ENCODE measurements around the gene VSNL1. TPM values are rescaled to one million over a fixed set of nuclear protein-coding genes. Genes with fewer than 3 reads are reported as not detected.

The VSNL1 gene
- total and polyA plus RNA-seq, 9 donors = 2.3 to 10.0 (median 4.9) TPM

DNA sequence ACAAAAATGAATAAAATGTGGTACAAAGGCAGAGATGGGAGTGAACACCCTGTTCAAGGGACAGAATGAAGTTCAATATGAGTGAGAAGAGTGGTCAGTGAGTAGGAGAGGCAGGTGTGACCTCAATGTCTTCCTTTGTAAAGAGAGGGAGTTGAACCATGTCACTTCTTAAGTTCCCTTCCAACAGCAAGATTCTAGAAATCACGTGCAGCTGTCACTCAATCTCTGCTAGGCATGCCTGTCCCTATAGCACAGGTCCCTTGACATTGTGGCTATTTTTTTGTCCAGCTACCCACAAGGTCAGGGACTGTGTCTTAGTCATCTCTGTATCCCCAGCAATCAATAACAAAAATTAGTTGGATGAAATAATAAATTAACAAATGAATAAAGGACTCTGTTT is 66.9 kb downstream of the VSNL1 start:
- Histone ChIP-seq H3K27me3 (ENCODE audit: control insufficient read depth, insufficient read depth, low read length) (no peaks in the 10 kb centered on the region), H3K9me3 (replicated peaks; ENCODE audit: control insufficient read depth, low read depth, low read length) (no peaks in the 10 kb centered on the region), H3K36me3 (ENCODE audit: control insufficient read depth, insufficient read depth, low read length) (no peaks in the 10 kb centered on the region), H3K4me1 (ENCODE audit: control insufficient read depth, insufficient read depth, low read length) (no peaks in the 10 kb centered on the region), H3K4me3 (ENCODE audit: low read length) (no peak overlapping the region), H3K27ac (ENCODE audit: low read length) (no peak overlapping the region)
- no CpG with 5 or more reads among the region's 1 CpG for WGBS (ENCODE audit: insufficient coverage)
- no peak for DNase-seq

DNA sequence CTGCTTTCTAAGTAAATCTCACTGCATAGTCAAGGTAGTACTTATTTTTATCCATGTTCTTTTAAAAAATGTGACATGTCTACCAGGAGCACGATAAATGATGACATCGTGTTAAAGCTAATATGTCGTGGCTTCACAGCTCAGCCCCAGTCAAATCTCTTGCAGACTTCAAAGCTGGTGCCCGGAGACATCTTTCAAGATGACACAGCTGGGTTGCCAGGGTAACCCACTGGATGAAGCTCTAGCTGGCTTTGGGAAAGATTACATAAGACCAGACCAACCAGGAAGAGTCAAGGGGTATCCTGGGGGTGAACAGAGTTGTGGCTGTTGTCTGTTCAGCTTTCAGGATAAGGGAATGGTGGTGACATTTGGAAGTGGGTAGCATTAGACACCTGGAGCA is 67.8 kb downstream of the VSNL1 start:
- Histone ChIP-seq H3K36me3 (ENCODE audit: control insufficient read depth, insufficient read depth, low read length) (no peaks in the 10 kb centered on the region), H3K27ac (ENCODE audit: low read length) (no peak overlapping the region), H3K4me3 (ENCODE audit: low read length) (no peak overlapping the region), H3K9me3 (replicated peaks; ENCODE audit: control insufficient read depth, low read depth, low read length) (no peaks in the 10 kb centered on the region), H3K4me1 (ENCODE audit: control insufficient read depth, insufficient read depth, low read length) (no peaks in the 10 kb centered on the region), H3K27me3 (ENCODE audit: control insufficient read depth, insufficient read depth, low read length) (no peaks in the 10 kb centered on the region)
- 74% methylated on average over 3 of the region's 4 CpGs for WGBS (ENCODE audit: insufficient coverage)
- no peak for DNase-seq

DNA sequence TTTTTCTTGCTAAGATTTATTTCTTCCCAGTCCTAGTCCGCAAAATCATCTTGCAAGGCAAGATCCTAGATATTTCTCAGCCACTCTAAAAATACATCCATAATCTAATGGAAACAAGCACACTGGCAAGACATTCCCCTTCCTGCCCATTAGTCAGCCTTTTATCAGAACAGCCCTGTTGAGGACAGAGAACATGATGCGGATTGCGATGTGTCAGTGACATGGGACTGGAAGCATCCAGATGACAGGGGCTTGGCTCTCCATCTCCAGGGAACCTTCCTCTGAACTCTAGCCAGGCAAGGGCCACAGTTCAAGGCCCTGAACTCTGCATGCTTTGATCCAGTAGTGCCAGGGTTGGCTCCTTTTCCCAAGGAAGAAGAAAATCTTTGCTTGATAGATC is 70.0 kb downstream of the VSNL1 start:
- Histone ChIP-seq H3K27me3 (ENCODE audit: control insufficient read depth, insufficient read depth, low read length) (no peaks in the 10 kb centered on the region), H3K4me3 (ENCODE audit: low read length) (no peak overlapping the region), H3K4me1 (ENCODE audit: control insufficient read depth, insufficient read depth, low read length) (no peaks in the 10 kb centered on the region), H3K9me3 (replicated peaks; ENCODE audit: control insufficient read depth, low read depth, low read length) (no peaks in the 10 kb centered on the region), H3K27ac (ENCODE audit: low read length) (no peak overlapping the region), H3K36me3 (ENCODE audit: control insufficient read depth, insufficient read depth, low read length) (no peaks in the 10 kb centered on the region)
- 92% methylated on average over 2 of the region's 3 CpGs for WGBS (ENCODE audit: insufficient coverage)
- DNase-seq = no peak

DNA sequence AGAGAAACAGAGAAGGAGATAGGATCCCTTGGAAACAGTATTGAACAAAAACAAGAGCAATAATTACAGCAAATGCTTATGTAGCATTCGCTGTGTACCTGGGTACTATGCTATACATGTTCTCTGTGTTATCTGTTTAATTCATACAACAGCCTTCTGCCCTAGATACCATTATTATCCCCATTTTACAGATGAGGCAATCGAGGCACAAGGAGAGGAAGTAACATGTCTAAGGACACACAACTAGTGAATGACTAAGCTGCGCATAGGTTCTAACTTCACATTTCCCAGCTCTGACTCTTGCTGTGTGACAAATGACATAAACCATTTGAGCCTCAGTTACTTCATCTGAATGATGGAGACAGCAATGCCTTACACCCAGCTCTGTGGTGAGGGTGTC is 70.5 kb downstream of the VSNL1 start:
- H3K36me3 ChIP-seq (ENCODE audit: control insufficient read depth, insufficient read depth, low read length) = no peaks in the 10 kb centered on the region
- no peaks in the 10 kb centered on the region for H3K27me3 ChIP-seq (ENCODE audit: control insufficient read depth, insufficient read depth, low read length)
- no peaks in the 10 kb centered on the region for H3K9me3 ChIP-seq (replicated peaks; ENCODE audit: control insufficient read depth, low read depth, low read length)
- no peak for DNase-seq
- no peaks in the 10 kb centered on the region for H3K4me1 ChIP-seq (ENCODE audit: control insufficient read depth, insufficient read depth, low read length)
- no peak overlapping the region for H3K27ac ChIP-seq (ENCODE audit: low read length)
- WGBS (ENCODE audit: insufficient coverage) = 83% methylated on average over 1 of the region's 3 CpGs
- H3K4me3 ChIP-seq (ENCODE audit: low read length) = no peak overlapping the region

DNA sequence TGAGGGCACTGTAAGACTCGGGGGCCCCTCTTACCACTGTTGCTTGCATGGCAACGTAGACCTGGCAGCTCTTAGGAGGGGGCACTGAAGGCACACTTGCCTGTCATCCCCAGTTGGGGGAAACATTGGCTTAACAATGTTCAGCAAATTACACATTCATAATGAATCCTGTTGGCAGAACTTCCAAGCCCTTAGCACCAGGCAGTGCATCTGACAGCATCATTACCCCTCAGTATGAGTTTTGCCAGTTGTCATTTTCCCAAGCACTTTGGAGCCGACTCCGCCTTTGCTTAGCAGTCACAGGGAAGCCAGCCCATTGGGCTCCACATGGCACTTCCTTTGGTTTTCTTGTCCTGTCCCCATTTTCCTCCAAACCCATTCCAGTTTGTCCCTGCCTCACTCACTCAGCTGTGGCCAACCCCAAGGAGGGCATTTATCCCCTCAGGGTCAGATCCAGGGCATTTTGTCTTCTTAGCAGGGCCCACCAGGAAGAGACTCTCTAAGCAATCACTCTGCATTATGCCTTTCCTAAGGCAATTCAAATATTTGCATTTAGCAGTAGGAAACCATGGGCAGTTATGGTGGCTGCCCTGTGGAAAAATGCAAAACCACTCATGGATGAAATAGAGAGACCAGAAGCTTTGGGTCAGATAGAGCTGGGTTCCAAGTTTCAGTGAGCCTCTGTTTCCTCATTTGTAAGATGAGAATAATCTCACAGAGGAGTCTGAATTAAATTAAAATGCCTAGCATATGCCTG is 73.9 kb downstream of the VSNL1 start:
- Histone ChIP-seq H3K9me3 (replicated peaks; ENCODE audit: control insufficient read depth, low read depth, low read length) (no peaks in the 10 kb centered on the region), H3K27ac (ENCODE audit: low read length) (no peak overlapping the region), H3K36me3 (ENCODE audit: control insufficient read depth, insufficient read depth, low read length) (no peaks in the 10 kb centered on the region), H3K4me1 (ENCODE audit: control insufficient read depth, insufficient read depth, low read length) (no peaks in the 10 kb centered on the region), H3K27me3 (ENCODE audit: control insufficient read depth, insufficient read depth, low read length) (no peaks in the 10 kb centered on the region), H3K4me3 (ENCODE audit: low read length) (no peak overlapping the region)
- 90% methylated on average over 4 of the region's 4 CpGs for WGBS (ENCODE audit: insufficient coverage)
- no peak for DNase-seq

DNA sequence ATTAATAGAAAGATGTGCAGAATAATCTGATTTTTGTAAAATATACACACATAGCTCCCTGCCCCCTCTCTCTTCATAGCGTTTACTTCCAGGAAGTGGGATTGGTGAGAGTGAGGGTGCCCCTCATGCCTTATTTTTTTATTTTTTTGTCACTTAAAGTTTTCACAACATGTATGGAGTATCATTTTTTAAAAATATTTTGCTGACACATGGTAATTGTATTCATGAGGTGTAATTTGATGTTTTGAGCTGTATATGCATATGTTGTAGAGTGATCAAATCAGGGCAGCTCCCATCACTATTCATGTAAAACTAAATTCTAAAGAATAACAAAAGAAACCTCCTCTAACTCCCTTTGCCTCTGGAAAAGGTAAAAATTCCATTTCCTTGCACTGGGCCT is 74.7 kb downstream of the VSNL1 start:
- WGBS (ENCODE audit: insufficient coverage) = no CpG with 5 or more reads among the region's 1 CpG
- no peaks in the 10 kb centered on the region for H3K36me3 ChIP-seq (ENCODE audit: control insufficient read depth, insufficient read depth, low read length)
- no peak overlapping the region for H3K4me3 ChIP-seq (ENCODE audit: low read length)
- H3K27me3 ChIP-seq (ENCODE audit: control insufficient read depth, insufficient read depth, low read length) = no peaks in the 10 kb centered on the region
- no peak for DNase-seq
- H3K9me3 ChIP-seq (replicated peaks; ENCODE audit: control insufficient read depth, low read depth, low read length) = no peaks in the 10 kb centered on the region
- no peaks in the 10 kb centered on the region for H3K4me1 ChIP-seq (ENCODE audit: control insufficient read depth, insufficient read depth, low read length)
- no peak overlapping the region for H3K27ac ChIP-seq (ENCODE audit: low read length)

DNA sequence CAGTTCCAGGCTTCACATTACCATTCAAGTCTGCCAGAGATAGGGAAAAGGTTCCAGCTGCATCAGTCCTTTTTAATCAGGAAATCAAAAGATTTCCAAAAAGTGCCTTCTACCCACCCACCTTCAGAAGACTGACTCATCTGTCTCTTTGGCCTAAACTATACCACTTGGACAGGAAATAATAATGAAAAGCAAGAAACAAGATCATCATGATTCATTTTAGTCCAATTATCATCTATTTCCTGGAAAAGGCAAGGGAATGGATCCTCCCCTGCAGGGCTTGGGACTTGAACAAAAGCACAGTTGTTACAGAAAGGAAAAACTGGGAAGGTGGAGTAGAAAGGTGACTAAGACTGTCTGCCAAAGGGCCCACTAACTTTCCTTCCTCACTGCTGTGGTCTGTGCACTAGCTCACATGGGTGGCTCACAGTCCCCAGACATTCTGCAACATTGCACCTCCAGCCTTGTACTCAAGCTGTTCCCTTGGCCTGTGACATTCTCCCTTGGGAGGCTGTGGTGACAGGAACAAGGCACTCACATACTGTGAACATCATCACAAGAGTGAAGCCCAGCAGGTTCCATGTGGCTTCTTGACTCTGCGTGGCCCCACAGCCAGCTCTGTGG is 75.3 kb downstream of the VSNL1 start:
- DNase-seq = peak; percentile 59
- no peaks in the 10 kb centered on the region for H3K27me3 ChIP-seq (ENCODE audit: control insufficient read depth, insufficient read depth, low read length)
- no CpG with 5 or more reads among the region's 1 CpG for WGBS (ENCODE audit: insufficient coverage)

DNA sequence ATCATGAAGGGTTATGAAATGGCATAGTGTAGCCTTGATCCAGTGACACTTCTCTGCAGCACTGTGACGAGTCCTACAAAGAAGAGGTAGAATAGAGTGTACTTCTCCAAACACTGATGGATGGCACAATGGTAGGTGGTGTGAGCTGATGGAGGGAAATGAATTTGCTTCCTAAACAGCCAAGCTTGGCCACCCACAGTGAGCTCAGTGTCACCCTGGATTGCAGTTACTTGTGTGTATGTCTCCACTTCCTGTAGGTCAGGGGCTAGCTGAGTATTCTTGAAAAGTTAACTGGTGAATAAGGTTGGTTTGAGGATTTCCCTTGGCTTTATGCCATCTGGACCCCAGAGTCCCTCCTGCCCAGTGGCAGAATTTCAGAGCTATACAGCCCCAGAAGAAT is 75.9 kb downstream of the VSNL1 start:
- no peaks in the 10 kb centered on the region for H3K27me3 ChIP-seq (ENCODE audit: control insufficient read depth, insufficient read depth, low read length)
- no peak for DNase-seq
- no peak overlapping the region for H3K4me3 ChIP-seq (ENCODE audit: low read length)
- H3K4me1 ChIP-seq (ENCODE audit: control insufficient read depth, insufficient read depth, low read length) = no peaks in the 10 kb centered on the region
- H3K36me3 ChIP-seq (ENCODE audit: control insufficient read depth, insufficient read depth, low read length) = no peaks in the 10 kb centered on the region
- no peaks in the 10 kb centered on the region for H3K9me3 ChIP-seq (replicated peaks; ENCODE audit: control insufficient read depth, low read depth, low read length)
- no peak overlapping the region for H3K27ac ChIP-seq (ENCODE audit: low read length)
- 83% methylated on average over 1 of the region's 1 CpG for WGBS (ENCODE audit: insufficient coverage)

More for the DNA sequence above, 75.3 kb downstream of the VSNL1 start:
- Histone ChIP-seq H3K36me3 (ENCODE audit: control insufficient read depth, insufficient read depth, low read length) (no peaks in the 10 kb centered on the region), H3K4me3 (ENCODE audit: low read length) (no peak overlapping the region), H3K27ac (ENCODE audit: low read length) (no peak overlapping the region), H3K9me3 (replicated peaks; ENCODE audit: control insufficient read depth, low read depth, low read length) (no peaks in the 10 kb centered on the region), H3K4me1 (ENCODE audit: control insufficient read depth, insufficient read depth, low read length) (no peaks in the 10 kb centered on the region)

DNA sequence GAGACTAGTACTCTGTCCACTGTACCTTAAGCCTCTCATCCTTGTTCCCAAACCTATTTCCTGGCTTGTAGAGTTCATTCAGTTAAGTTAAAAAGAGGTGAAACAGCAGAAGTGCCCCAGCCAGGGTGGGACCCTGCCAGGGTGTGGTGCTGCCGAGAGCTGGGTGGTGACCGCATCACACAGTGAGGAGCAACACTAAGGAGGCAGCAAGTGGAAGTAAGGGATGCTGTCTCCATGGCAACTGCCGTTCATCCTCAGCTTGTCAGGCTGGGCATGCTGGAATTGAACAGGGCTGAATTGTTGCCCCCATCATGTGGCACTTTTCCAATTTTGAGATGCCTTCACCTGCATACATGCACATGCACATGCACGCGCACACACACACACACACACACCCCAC is 77.0 kb downstream of the VSNL1 start:
- Histone ChIP-seq H3K4me1 (ENCODE audit: control insufficient read depth, insufficient read depth, low read length) (no peaks in the 10 kb centered on the region), H3K9me3 (replicated peaks; ENCODE audit: control insufficient read depth, low read depth, low read length) (no peaks in the 10 kb centered on the region), H3K27me3 (ENCODE audit: control insufficient read depth, insufficient read depth, low read length) (no peaks in the 10 kb centered on the region), H3K36me3 (ENCODE audit: control insufficient read depth, insufficient read depth, low read length) (no peaks in the 10 kb centered on the region), H3K4me3 (ENCODE audit: low read length) (no peak overlapping the region), H3K27ac (ENCODE audit: low read length) (no peak overlapping the region)
- 85% methylated on average over 3 of the region's 5 CpGs for WGBS (ENCODE audit: insufficient coverage)
- no peak for DNase-seq

DNA sequence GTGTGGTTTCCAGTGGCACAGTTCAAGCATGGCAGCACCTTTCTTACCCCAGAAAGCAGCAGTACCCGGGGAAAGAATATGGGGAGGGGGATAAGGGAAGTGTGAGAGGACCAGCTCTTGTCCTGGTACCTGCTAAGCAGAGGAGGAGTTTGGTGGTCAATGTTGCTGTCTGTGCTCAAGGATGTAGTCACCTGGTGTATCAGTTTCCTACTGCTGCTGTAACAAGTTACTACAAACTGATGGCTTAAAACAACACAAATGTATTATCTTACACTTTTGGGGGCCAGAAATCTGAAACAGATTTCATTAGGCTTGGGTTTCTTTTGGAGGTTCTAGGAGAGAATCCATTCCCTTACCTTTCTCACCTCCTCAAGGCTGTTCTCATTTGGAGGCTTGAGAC is 77.5 kb downstream of the VSNL1 start:
- Histone ChIP-seq H3K27me3 (ENCODE audit: control insufficient read depth, insufficient read depth, low read length) (no peaks in the 10 kb centered on the region), H3K36me3 (ENCODE audit: control insufficient read depth, insufficient read depth, low read length) (no peaks in the 10 kb centered on the region), H3K4me1 (ENCODE audit: control insufficient read depth, insufficient read depth, low read length) (no peaks in the 10 kb centered on the region), H3K27ac (ENCODE audit: low read length) (no peak overlapping the region), H3K9me3 (replicated peaks; ENCODE audit: control insufficient read depth, low read depth, low read length) (no peaks in the 10 kb centered on the region), H3K4me3 (ENCODE audit: low read length) (no peak overlapping the region)
- DNase-seq = no peak
- WGBS (ENCODE audit: insufficient coverage) = no CpG with 5 or more reads among the region's 1 CpG

Data from muscle of leg (tissue), 11 donors.